ENCODE data around the gene RNF11. TPM values are rescaled to one million over a fixed set of nuclear protein-coding genes. Genes with fewer than 3 reads are reported as not detected.

RNF11 gene, protein sequence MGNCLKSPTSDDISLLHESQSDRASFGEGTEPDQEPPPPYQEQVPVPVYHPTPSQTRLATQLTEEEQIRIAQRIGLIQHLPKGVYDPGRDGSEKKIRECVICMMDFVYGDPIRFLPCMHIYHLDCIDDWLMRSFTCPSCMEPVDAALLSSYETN
- 10 to 100 TPM; 40.8 to 43.4 TPM for total RNA-seq
- polyA plus RNA-seq: 10 to 100 TPM; 37.6 to 50.3 TPM

DNA sequence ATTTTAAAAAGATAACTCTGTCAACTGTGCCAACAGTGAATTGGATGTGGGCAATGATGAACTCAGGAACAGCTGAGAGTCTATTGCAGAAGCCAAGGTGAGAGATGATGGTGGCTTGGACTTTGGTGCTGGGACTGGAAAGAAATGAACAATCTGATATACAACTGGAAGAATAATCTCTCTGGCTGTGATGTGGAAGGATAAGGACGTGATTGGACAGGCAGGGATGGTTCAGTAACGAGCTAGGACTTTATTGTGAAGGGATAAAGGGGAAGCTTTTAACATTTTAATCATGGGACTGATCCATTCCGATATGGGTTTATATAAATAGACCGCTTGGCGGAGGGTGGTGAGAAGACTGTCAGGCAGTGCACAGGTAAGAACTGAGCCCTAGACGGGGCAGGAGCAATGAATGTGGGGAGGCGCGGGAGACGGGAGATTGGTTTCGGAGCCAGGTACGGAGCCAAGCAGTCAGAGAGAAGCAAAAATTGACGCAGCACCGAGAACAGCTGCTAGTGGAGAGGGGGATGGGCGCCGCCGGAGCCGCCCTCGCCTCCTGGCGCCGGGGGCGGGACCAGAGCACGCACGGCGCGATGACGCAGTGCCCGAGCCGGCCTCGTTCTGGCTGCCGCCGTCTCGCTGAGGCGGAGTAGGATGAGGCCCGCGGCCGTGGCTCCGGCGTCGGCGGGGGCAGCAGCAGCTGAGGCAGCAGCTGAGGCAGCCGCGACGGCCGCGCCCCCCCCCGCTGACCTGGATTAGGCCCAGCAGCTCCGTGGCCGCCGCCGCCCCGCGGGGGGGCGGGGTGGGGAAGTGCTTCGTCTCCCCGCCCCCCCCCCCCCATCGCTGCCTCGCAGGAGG lies at the start of gene RNF11:
Gene RNF11 (plus strand): TSS at position 601 of the 858 bp plus-strand sequence. CDS start 484 bp downstream, outside the sequence.
- H3K9me3 ChIP-seq (ENCODE audit: control insufficient read depth in 1 of 2, low read length in 2 of 2): no peaks in the 10 kb centered on the region
- POLR2A ChIA-PET (ENCODE audit: partially characterized antibody): interaction anchor here (0.6 to 2.4 kb wide), 21 partner anchors 10 to 820 kb away, joined by 3 to 15 read pairs (median 4); partner anchors contain the start of genes BTF3L4, EPS15, FAF1 and TXNDC12
- intact Hi-C loops (cut with micrococcal nuclease): loop anchor here (2.0 to 5.0 kb wide), 4 partner anchors 44 to 381 kb away; partner anchors contain the start of genes EPS15 and OSBPL9
- CTCF ChIA-PET (ENCODE audit: partially characterized antibody): interaction anchor here (0.6 to 3.5 kb wide), 7 partner anchors 9 to 297 kb away, joined by 3 to 23 read pairs (median 4); no protein-coding TSS in a partner anchor
- peaks cover 52% of the 10 kb centered on the region for H3K4me1 ChIP-seq (ENCODE audit: insufficient read depth, low read length)
- Mint-ChIP-seq H3K4me1 (peaks cover 15 to 40% (median 32%) of the 10 kb centered on the region in 4 donors), H3K27ac (peak within 1 kb of the TSS; percentile 87 to 100 (median 99)), H3K27me3 (no peaks in the 10 kb centered on the region), H3K9me3 (no peaks in the 10 kb centered on the region), H3K36me3 (peaks cover 0 to 8% of the 10 kb centered on the region in 2 donors), H3K4me3 (peak within 1 kb of the TSS; percentile 94 to 99 (median 98))
- peak within 1 kb of the TSS; percentile 91 to 93 for H3K4me3 ChIP-seq (ENCODE audit: low read length in 2 of 2)
- no peaks in the 10 kb centered on the region for H3K27me3 ChIP-seq (ENCODE audit: insufficient read depth, low read length)
- no peaks in the 10 kb centered on the region for H3K36me3 ChIP-seq (ENCODE audit: insufficient read depth, low read length)
- DNase-seq: peak; percentile 90 to 94 (median 94)
- peak within 1 kb of the TSS; percentile 81 for H3K27ac ChIP-seq (ENCODE audit: low read depth, low read length)

DNA sequence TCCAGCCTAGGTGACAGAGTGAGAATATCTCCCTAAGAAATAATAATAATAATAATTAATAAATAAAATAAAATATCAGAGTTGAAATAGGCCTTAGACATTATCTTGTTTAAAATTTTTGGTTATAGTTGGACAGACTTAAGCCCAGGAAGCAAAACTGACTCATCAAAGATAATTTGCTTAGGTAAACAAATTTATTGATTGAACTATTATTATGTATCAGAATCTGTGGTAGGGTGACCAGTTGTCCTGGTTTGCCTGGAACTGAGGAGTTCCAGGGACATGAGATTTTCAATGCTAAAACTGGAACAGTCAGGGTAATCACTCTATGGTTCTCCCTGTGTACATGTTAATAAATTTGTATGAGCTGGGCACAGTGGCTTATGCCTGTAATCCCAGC lies 47.8 kb upstream of the RNF11 start:
- Histone ChIP-seq H3K9me3 (ENCODE audit: control insufficient read depth in 1 of 2, low read length in 2 of 2) (no peaks in the 10 kb centered on the region), H3K4me1 (ENCODE audit: insufficient read depth, low read length) (no peaks in the 10 kb centered on the region), H3K27ac (ENCODE audit: low read depth, low read length) (no peak overlapping the region), H3K36me3 (ENCODE audit: insufficient read depth, low read length) (no peaks in the 10 kb centered on the region), H3K27me3 (ENCODE audit: insufficient read depth, low read length) (no peaks in the 10 kb centered on the region), H3K4me3 (ENCODE audit: low read length in 2 of 2) (no peak overlapping the region)
- H3K9me3 Mint-ChIP-seq: peaks cover 0 to 1% (median 0%) of the 10 kb centered on the region in 8 donors
- no peak for DNase-seq
- ChIA-PET POLR2A (ENCODE audit: partially characterized antibody) (interaction anchor here (1.0 kb wide), 1 partner anchor 414 kb away, joined by 3 read pairs; no protein-coding TSS in a partner anchor), CTCF (ENCODE audit: partially characterized antibody) (interaction anchor here (1.0 to 7.4 kb wide), 12 partner anchors 9 to 413 kb away, joined by 3 to 160 read pairs (median 7); no protein-coding TSS in a partner anchor)
- intact Hi-C loops (cut with micrococcal nuclease): no loop called here
- no peaks in the 10 kb centered on the region for H3K36me3 Mint-ChIP-seq
- no peak overlapping the region for H3K27ac Mint-ChIP-seq
- H3K27me3 Mint-ChIP-seq: no peaks in the 10 kb centered on the region
- H3K4me1 Mint-ChIP-seq: no peaks in the 10 kb centered on the region
- no peak overlapping the region for H3K4me3 Mint-ChIP-seq

DNA sequence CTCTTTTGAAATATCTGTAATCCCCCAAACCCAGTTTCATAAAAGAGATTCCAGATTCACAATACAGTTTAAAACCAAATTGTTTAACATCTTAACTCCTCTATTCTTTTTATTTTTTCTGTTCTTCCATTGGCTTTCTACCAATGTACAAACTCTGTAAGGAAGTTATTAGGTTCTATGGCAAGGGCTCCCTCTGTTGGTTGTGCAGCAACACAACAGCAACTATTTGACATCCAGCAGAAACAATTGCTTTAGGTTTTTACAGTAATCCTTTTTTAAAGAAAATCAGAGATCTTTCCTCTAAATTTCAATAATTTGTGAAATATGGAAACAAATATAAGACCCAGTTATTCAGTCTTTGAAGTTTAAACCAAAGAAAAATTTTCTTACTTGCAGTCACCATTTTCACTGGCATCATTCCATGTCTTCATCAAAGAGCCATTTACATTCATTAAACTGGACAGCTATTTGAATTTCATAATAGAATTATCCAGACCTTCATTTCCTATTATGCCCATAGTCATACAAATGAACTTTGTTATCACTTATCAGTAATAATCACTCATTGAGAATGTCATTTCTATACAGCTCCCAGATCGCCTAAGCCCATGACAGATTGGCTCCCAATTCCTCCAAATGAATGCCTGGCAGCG lies 46.5 kb upstream of the RNF11 start:
- ChIA-PET CTCF (ENCODE audit: partially characterized antibody) (interaction anchor here (0.7 to 7.4 kb wide), 26 partner anchors 8 to 448 kb away, joined by 3 to 160 read pairs (median 4); partner anchors contain the start of gene RNF11), POLR2A (ENCODE audit: partially characterized antibody) (interaction anchor here (1.0 kb wide), 2 partner anchors 316 to 415 kb away, joined by 3 read pairs; no protein-coding TSS in a partner anchor)
- intact Hi-C loops (cut with micrococcal nuclease): loop anchor here (1.0 to 5.0 kb wide), 4 partner anchors 48 to 415 kb away; partner anchors contain the start of gene RNF11
- Mint-ChIP-seq H3K27me3 (no peaks in the 10 kb centered on the region), H3K4me1 (no peaks in the 10 kb centered on the region), H3K4me3 (no peak overlapping the region), H3K27ac (no peak overlapping the region), H3K9me3 (peaks cover 0 to 1% (median 0%) of the 10 kb centered on the region in 8 donors), H3K36me3 (no peaks in the 10 kb centered on the region)
- Histone ChIP-seq H3K4me1 (ENCODE audit: insufficient read depth, low read length) (no peaks in the 10 kb centered on the region), H3K27me3 (ENCODE audit: insufficient read depth, low read length) (no peaks in the 10 kb centered on the region), H3K36me3 (ENCODE audit: insufficient read depth, low read length) (no peaks in the 10 kb centered on the region), H3K4me3 (ENCODE audit: low read length in 2 of 2) (no peak overlapping the region), H3K27ac (ENCODE audit: low read depth, low read length) (no peak overlapping the region), H3K9me3 (ENCODE audit: control insufficient read depth in 1 of 2, low read length in 2 of 2) (no peaks in the 10 kb centered on the region)
- peak in 4 of 5 donors; percentile 52 to 57 (median 54) for DNase-seq

DNA sequence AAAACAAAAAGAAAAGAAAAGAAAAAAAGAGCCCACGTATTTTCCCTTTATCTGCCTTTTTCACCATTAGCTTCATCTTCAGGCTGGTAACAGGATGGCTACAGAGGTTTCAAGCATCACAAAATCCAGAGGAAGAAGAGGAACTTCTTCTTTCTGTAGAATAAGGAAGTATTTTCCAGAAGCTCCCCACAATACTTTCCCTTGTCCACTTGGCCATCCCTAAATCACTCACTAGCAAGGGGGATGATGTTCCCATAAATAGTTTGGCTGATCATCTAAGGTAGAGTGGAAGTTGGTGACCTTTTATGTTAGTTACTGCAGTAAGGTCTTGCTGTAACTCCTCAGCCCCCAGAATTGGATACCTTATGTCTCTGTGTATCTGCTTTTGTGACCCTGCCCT lies 45.1 kb upstream of the RNF11 start:
- Mint-ChIP-seq H3K36me3 (no peaks in the 10 kb centered on the region), H3K9me3 (peaks cover 0 to 1% (median 0%) of the 10 kb centered on the region in 8 donors), H3K27ac (no peak overlapping the region), H3K27me3 (peaks cover under 1% of the 10 kb centered on the region in 2 donors), H3K4me1 (no peaks in the 10 kb centered on the region), H3K4me3 (no peak overlapping the region)
- DNase-seq: no peak
- Histone ChIP-seq H3K27me3 (ENCODE audit: insufficient read depth, low read length) (no peaks in the 10 kb centered on the region), H3K4me1 (ENCODE audit: insufficient read depth, low read length) (no peaks in the 10 kb centered on the region), H3K9me3 (ENCODE audit: control insufficient read depth in 1 of 2, low read length in 2 of 2) (no peaks in the 10 kb centered on the region), H3K4me3 (ENCODE audit: low read length in 2 of 2) (no peak overlapping the region), H3K36me3 (ENCODE audit: insufficient read depth, low read length) (no peaks in the 10 kb centered on the region), H3K27ac (ENCODE audit: low read depth, low read length) (no peak overlapping the region)
- ChIA-PET CTCF (ENCODE audit: partially characterized antibody) (interaction anchor here (0.5 to 7.4 kb wide), 31 partner anchors 8 to 486 kb away, joined by 3 to 160 read pairs (median 4); partner anchors contain the start of gene RNF11), POLR2A (ENCODE audit: partially characterized antibody) (interaction anchor here (0.6 to 1.8 kb wide), 2 partner anchors 45 to 1969 kb away, joined by 3 to 9 read pairs; partner anchors contain the start of gene RNF11)
- intact Hi-C loops (cut with micrococcal nuclease): loop anchor here (5.0 kb wide), 2 partner anchors 46 to 106 kb away; partner anchors contain the start of gene RNF11

- ChIA-PET POLR2A (ENCODE audit: partially characterized antibody) (interaction anchor here (1.8 kb wide), 1 partner anchor 43 kb away, joined by 9 read pairs; the partner anchor contains the start of gene RNF11), CTCF (ENCODE audit: partially characterized antibody) (interaction anchor here (0.7 to 7.4 kb wide), 18 partner anchors 9 to 488 kb away, joined by 3 to 160 read pairs (median 6); partner anchors contain the start of gene RNF11)
- Histone ChIP-seq H3K36me3 (ENCODE audit: insufficient read depth, low read length) (no peaks in the 10 kb centered on the region), H3K9me3 (ENCODE audit: control insufficient read depth in 1 of 2, low read length in 2 of 2) (no peaks in the 10 kb centered on the region), H3K4me3 (ENCODE audit: low read length in 2 of 2) (no peak overlapping the region), H3K27ac (ENCODE audit: low read depth, low read length) (no peak overlapping the region), H3K4me1 (ENCODE audit: insufficient read depth, low read length) (no peaks in the 10 kb centered on the region), H3K27me3 (ENCODE audit: insufficient read depth, low read length) (no peaks in the 10 kb centered on the region)
- intact Hi-C loops (cut with micrococcal nuclease): loop anchor here (5.0 kb wide), 2 partner anchors 45 to 105 kb away; partner anchors contain the start of gene RNF11
- H3K36me3 Mint-ChIP-seq: no peaks in the 10 kb centered on the region
- peaks cover 3% of the 10 kb centered on the region in 2 donors for H3K27me3 Mint-ChIP-seq
- H3K4me3 Mint-ChIP-seq: no peak overlapping the region
- H3K9me3 Mint-ChIP-seq: peaks cover 0 to 1% (median 0%) of the 10 kb centered on the region in 8 donors
- no peaks in the 10 kb centered on the region for H3K4me1 Mint-ChIP-seq
- H3K27ac Mint-ChIP-seq: no peak overlapping the region
- peak in 4 of 5 donors; percentile 22 to 31 (median 29) for DNase-seq
Observed at GRCh38 chr1:51192213-51192843, 43.7 kb upstream of the RNF11 start.

DNA sequence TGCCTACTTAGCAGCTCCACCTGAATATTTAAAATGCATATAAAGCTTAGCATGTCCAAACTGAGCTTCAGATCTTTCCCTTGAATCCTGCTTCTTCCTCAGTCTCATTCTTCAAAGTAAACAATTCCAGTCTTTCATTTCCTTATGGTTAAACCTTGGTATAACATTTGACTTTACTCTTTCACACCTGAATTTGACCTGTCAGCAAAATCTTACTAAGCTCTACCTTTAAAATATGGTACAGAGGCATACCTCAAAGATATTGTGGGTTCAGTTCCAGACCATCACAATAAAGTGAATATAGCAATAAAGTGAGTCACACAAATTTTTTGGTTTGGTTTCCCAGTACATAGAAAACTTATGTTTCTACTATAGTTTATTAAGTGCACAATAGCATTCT lies 42.5 kb upstream of the RNF11 start:
- POLR2A ChIA-PET (ENCODE audit: partially characterized antibody): no interaction called here
- peaks cover 0 to 1% (median 0%) of the 10 kb centered on the region in 8 donors for H3K9me3 Mint-ChIP-seq
- CTCF ChIA-PET (ENCODE audit: partially characterized antibody): interaction anchor here (0.9 to 7.4 kb wide), 11 partner anchors 9 to 442 kb away, joined by 3 to 160 read pairs (median 16); partner anchors contain the start of gene RNF11
- H3K27ac ChIP-seq (ENCODE audit: low read depth, low read length): no peak overlapping the region
- no peaks in the 10 kb centered on the region for H3K27me3 ChIP-seq (ENCODE audit: insufficient read depth, low read length)
- no peaks in the 10 kb centered on the region for H3K4me1 ChIP-seq (ENCODE audit: insufficient read depth, low read length)
- intact Hi-C loops (cut with micrococcal nuclease): loop anchor here (5.0 kb wide), 2 partner anchors 44 to 104 kb away; partner anchors contain the start of gene RNF11
- no peak overlapping the region for H3K4me3 Mint-ChIP-seq
- no peaks in the 10 kb centered on the region for H3K36me3 Mint-ChIP-seq
- no peaks in the 10 kb centered on the region for H3K36me3 ChIP-seq (ENCODE audit: insufficient read depth, low read length)
- no peak for DNase-seq
- no peaks in the 10 kb centered on the region for H3K9me3 ChIP-seq (ENCODE audit: control insufficient read depth in 1 of 2, low read length in 2 of 2)
- H3K27me3 Mint-ChIP-seq: peaks cover 3% of the 10 kb centered on the region in 2 donors
- H3K27ac Mint-ChIP-seq: no peak overlapping the region
- H3K4me1 Mint-ChIP-seq: no peaks in the 10 kb centered on the region
- H3K4me3 ChIP-seq (ENCODE audit: low read length in 2 of 2): no peak overlapping the region
